Suprapubic skin (tissue), 4 donors: ENCODE measurements around the gene DDN. TPM values are rescaled to one million over a fixed set of nuclear protein-coding genes. Genes with fewer than 3 reads are reported as not detected.

Source experiments
- DNase-seq, 2 donors: peaks; one replicate each; pipeline ENCODE4 v3.0.0-alpha.2; 2019; ENCODE audit warnings: low spot score in 2 of 2
- H3K27ac ChIP-seq: fragments of 200-600 bp; sonication (generic); one replicate; pipeline ENCODE4 v1.5.1; 2019
- H3K27me3 ChIP-seq: fragments of 200-600 bp; sonication (generic); one replicate; pipeline ENCODE4 v1.5.1; 2019
- H3K36me3 ChIP-seq: fragments of 200-600 bp; sonication (generic); one replicate; pipeline ENCODE4 v1.5.1; 2019
- H3K4me1 ChIP-seq: fragments of 200-600 bp; sonication (generic); one replicate; pipeline ENCODE4 v1.5.1; 2019
- H3K4me3 ChIP-seq: fragments of 200-600 bp; sonication (generic); one replicate; pipeline ENCODE4 v1.5.1; 2019; ENCODE audit warnings: mild to moderate bottlenecking
- H3K9me3 ChIP-seq: fragments of 200-600 bp; sonication (generic); one replicate; pipeline ENCODE4 v1.5.1; 2019
- EP300 ChIP-seq: sonication (generic); formaldehyde crosslinking; IDR thresholded peaks from one replicate; pipeline ENCODE4 v1.6.1; 2017; ENCODE audit warnings: antibody characterized with exemption
- POLR2A ChIP-seq, 2 donors: fragments of 450-650 bp; IDR thresholded peaks; one replicate each; pipeline ENCODE4 v1.6.1; 2017; ENCODE audit warnings: antibody characterized with exemption in 2 of 2, mild to moderate bottlenecking in 2 of 2, moderate library complexity in 2 of 2
- POLR2AphosphoS5 ChIP-seq, 3 donors: sonication (generic); formaldehyde crosslinking; IDR thresholded peaks; one replicate each; pipeline ENCODE4 v1.6.1; 2017; ENCODE audit warnings: antibody characterized with exemption in 3 of 3
- WGBS: methylation state at CpG from one replicate; pipeline ENCODE4 v1.1.5; 2018; 5-methylcytosine and 5-hydroxymethylcytosine counted together
- total RNA-seq, 4 donors: library from RNA; depleted of rRNA; stranded (reverse); fragments of >200 nt; gene quantifications; one replicate each; pipeline ENCODE4 v1.1.0, GENCODE V29; 2016
- TF ChIP-seq, protein P1 (sequence below), 2 donors: fragments of 200-600 bp in 1 of 2; fragments of 450-650 bp in 1 of 2; sonication (generic) in 1 of 2; IDR thresholded peaks; one replicate each; pipeline ENCODE4 v1.5.1; 2016 to 2019; ENCODE audit warnings: antibody characterized with exemption in 2 of 2, mild to moderate bottlenecking in 1 of 2, moderate library complexity in 1 of 2

The DDN gene
- total RNA-seq, 4 donors from 2014 or later: 0.23 to 0.45 (median 0.24) TPM; not detected in 1

DNA sequence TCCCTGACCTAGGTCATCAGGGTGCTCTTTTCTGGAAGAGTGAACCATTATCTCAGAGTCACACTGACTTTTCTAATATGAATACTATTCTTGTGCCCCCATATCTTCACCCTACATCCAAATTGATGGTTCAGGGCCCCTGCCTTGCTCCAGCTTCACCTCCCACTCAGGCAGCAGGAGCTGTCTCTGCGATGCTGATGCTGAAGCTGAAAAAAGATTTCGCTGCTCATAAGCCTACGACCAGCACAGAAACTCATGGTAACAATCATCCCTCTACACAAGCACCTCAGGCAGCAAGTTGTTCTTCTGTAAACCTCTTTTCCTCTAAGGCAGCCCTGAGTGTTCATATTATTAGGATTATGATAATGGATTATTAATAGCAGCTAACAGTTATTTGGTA lies 45.1 kb downstream of the DDN start:
- peaks cover 28% of the 10 kb centered on the region for H3K4me1 ChIP-seq
- H3K27me3 ChIP-seq: no peaks in the 10 kb centered on the region
- TF ChIP-seq POLR2A (IDR thresholded peaks at IDR 0.05) (no peak), POLR2AphosphoS5 (IDR thresholded peaks at IDR 0.05) (no peak)
- H3K36me3 ChIP-seq: peaks cover 15% of the 10 kb centered on the region
- H3K4me3 ChIP-seq: no peak overlapping the region
- WGBS: 95% methylated on average over 3 of the region's 3 CpGs
- no peak for DNase-seq
- H3K27ac ChIP-seq: no peak overlapping the region
- no peaks in the 10 kb centered on the region for H3K9me3 ChIP-seq

DNA sequence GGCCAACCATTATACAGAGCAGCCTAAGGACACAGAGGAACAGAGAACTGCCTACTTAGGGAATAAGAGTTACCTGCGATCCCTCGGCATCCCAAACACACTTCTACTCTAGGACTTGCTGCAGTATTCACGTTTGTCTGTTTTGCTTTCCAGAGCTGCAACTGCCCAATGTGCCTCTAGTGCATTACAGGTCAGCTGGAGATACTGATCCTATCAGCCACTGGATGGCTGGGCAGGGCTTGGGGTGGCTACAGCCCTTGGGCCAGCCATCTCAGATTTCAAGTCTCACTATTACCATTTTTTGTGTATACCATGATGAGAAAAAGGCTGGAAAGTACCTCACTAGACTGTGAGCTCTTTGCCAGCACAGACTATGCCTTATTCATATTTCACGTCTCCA lies 46.5 kb downstream of the DDN start:
- Histone ChIP-seq H3K27ac (no peak overlapping the region), H3K36me3 (peaks cover 22% of the 10 kb centered on the region), H3K4me1 (peaks cover 26% of the 10 kb centered on the region), H3K27me3 (no peaks in the 10 kb centered on the region), H3K9me3 (no peaks in the 10 kb centered on the region), H3K4me3 (no peak overlapping the region)
- 86% methylated on average over 4 of the region's 4 CpGs for WGBS
- DNase-seq: no peak
- TF ChIP-seq, protein P1, sequence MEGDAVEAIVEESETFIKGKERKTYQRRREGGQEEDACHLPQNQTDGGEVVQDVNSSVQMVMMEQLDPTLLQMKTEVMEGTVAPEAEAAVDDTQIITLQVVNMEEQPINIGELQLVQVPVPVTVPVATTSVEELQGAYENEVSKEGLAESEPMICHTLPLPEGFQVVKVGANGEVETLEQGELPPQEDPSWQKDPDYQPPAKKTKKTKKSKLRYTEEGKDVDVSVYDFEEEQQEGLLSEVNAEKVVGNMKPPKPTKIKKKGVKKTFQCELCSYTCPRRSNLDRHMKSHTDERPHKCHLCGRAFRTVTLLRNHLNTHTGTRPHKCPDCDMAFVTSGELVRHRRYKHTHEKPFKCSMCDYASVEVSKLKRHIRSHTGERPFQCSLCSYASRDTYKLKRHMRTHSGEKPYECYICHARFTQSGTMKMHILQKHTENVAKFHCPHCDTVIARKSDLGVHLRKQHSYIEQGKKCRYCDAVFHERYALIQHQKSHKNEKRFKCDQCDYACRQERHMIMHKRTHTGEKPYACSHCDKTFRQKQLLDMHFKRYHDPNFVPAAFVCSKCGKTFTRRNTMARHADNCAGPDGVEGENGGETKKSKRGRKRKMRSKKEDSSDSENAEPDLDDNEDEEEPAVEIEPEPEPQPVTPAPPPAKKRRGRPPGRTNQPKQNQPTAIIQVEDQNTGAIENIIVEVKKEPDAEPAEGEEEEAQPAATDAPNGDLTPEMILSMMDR (IDR thresholded peaks at IDR 0.05): no peak
- TF ChIP-seq POLR2AphosphoS5 (IDR thresholded peaks at IDR 0.05): no peak
- no peak for TF ChIP-seq EP300

DNA sequence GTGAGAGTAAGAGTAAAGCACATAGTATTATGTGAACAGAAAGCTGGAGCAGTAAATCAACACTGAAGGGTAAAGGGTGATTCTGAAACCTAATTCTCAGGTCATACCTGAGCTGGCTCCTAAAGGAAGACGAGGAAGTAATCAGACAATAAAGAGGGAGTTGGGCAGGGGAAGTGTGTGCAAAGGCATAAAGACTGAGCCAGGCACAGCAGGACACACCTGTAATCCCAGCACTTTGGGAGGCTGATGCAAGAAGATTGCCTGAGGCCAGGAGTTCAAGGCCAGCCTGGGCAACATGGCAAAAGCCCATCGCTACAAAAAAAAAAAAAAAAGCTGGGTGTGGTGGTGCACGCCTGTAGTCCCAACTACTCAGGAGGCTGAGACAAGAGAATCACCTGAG lies 51.4 kb downstream of the DDN start:
- 62% methylated on average over 3 of the region's 3 CpGs for WGBS
- Histone ChIP-seq H3K9me3 (no peaks in the 10 kb centered on the region), H3K27me3 (no peaks in the 10 kb centered on the region), H3K4me3 (no peak overlapping the region), H3K36me3 (peaks cover 22% of the 10 kb centered on the region), H3K27ac (no peak overlapping the region), H3K4me1 (peaks cover 17% of the 10 kb centered on the region)
- DNase-seq: no peak
- TF ChIP-seq, protein P1 (IDR thresholded peaks at IDR 0.05): no peak
- no peak for TF ChIP-seq EP300
- TF ChIP-seq POLR2AphosphoS5 (IDR thresholded peaks at IDR 0.05): no peak
- TF ChIP-seq POLR2A (IDR thresholded peaks at IDR 0.05): no peak

DNA sequence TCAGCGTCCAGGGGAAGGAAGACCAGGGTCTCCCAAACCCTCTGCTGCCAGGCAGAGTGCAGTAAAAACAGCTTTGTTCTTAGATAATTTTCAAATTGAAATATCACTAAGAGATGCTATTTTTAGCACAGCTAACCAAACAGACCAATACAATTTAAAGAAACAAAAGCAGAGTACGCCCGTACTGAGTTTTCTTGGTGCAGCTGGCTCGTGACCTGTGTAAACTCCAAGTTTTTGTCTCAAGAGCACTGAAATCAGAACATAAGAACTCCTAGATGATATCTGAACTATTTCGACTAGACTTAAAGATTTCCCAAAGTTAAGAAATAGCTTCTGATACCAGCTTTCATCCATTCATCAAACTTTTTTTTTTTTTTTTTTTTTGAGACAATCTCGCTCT lies 52.2 kb downstream of the DDN start:
- H3K27ac ChIP-seq: no peak overlapping the region
- peaks cover 20% of the 10 kb centered on the region for H3K36me3 ChIP-seq
- no peaks in the 10 kb centered on the region for H3K27me3 ChIP-seq
- TF ChIP-seq, protein P1 (IDR thresholded peaks at IDR 0.05): no peak
- TF ChIP-seq POLR2AphosphoS5 (IDR thresholded peaks at IDR 0.05) (no peak), EP300 (no peak), POLR2A (IDR thresholded peaks at IDR 0.05) (no peak)
- peaks cover 24% of the 10 kb centered on the region for H3K4me1 ChIP-seq
- 83% methylated on average over 6 of the region's 6 CpGs for WGBS
- no peak for DNase-seq
- H3K4me3 ChIP-seq: no peak overlapping the region
- no peaks in the 10 kb centered on the region for H3K9me3 ChIP-seq

DNA sequence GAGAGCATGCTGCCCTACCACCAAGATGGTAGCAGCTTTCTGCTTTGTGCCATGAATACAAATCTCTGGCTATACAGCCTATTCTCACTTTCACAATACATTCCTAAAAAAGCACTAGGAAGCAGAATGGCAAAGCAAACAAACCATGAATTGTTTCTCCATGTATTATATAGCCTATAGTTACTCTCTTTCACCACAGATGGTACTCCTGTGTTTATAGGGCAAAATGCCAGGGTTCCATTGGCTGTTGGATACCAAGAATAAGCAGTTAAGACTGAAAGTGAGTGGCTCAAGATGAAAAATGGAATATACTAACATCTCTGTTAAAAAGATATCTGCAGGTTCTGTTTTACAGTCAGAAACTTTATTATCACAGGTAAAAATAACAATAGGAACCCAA lies 53.0 kb downstream of the DDN start:
- no peak overlapping the region for H3K27ac ChIP-seq
- peaks cover 14% of the 10 kb centered on the region for H3K36me3 ChIP-seq
- no peaks in the 10 kb centered on the region for H3K9me3 ChIP-seq
- TF ChIP-seq, protein P1 (IDR thresholded peaks at IDR 0.05): no peak
- TF ChIP-seq EP300: no peak
- no peak for TF ChIP-seq POLR2A (IDR thresholded peaks at IDR 0.05)
- no peak for TF ChIP-seq POLR2AphosphoS5 (IDR thresholded peaks at IDR 0.05)
- no peaks in the 10 kb centered on the region for H3K27me3 ChIP-seq
- no peak overlapping the region for H3K4me3 ChIP-seq
- DNase-seq: no peak
- H3K4me1 ChIP-seq: peaks cover 31% of the 10 kb centered on the region

Other genes starting within 250 kb of the DDN start
- 10 to 100 TPM; 11.2 to 48.4 (median 19.0) TPM for gene ADCY6, start 210.3 kb downstream of the DDN start, total RNA-seq
- 10 to 100 TPM; 12.3 to 27.8 (median 17.3) TPM for gene CACNB3, start 180.9 kb downstream of the DDN start, total RNA-seq
- 100 to 1,000 TPM in 1 of 4 donors, 10 to 100 TPM in 3; 55.0 to 125 (median 62.2) TPM for gene DDX23, start 147.2 kb downstream of the DDN start, total RNA-seq
- gene RND1, start 133.5 kb downstream of the DDN start, total RNA-seq: 1 to 10 TPM in 1 of 4 donors, under 1 TPM in 2, not detected in 1; 0.40 to 1.1 (median 0.65) TPM
- gene FKBP11, start 73.9 kb downstream of the DDN start, total RNA-seq: 10 to 100 TPM in 3 of 4 donors, 1 to 10 TPM in 1; 8.9 to 18.9 (median 15.3) TPM
- gene ARF3, start 41.9 kb downstream of the DDN start, total RNA-seq: 10 to 100 TPM; 78.3 to 98.7 (median 87.7) TPM
- gene WNT10B, start 27.6 kb downstream of the DDN start, total RNA-seq: 1 to 10 TPM in 2 of 4 donors, under 1 TPM in 2; 0.64 to 4.3 (median 1.4) TPM
- not detected for gene WNT1, start 21.1 kb downstream of the DDN start, total RNA-seq
- gene PRKAG1, start 19.4 kb upstream of the DDN start, total RNA-seq: 10 to 100 TPM; 40.0 to 61.4 (median 49.6) TPM
- gene KMT2D, start 61.4 kb upstream of the DDN start, total RNA-seq: 100 to 1,000 TPM in 2 of 4 donors, 10 to 100 TPM in 2; 88.1 to 121 (median 104) TPM
- 1 to 10 TPM; 1.1 to 3.6 (median 1.6) TPM for gene RHEBL1, start 70.6 kb upstream of the DDN start, total RNA-seq
- gene DHH, start 95.4 kb upstream of the DDN start, total RNA-seq: under 1 TPM; 0.15 to 0.47 (median 0.42) TPM
- 100 to 1,000 TPM in 1 of 4 donors, 10 to 100 TPM in 3; 25.3 to 152 (median 62.3) TPM for gene LMBR1L, start 111.5 kb upstream of the DDN start, total RNA-seq
- gene TUBA1B, start 132.0 kb upstream of the DDN start, total RNA-seq: 100 to 1,000 TPM; 240 to 523 (median 441) TPM
- gene TUBA1A, start 189.7 kb upstream of the DDN start, total RNA-seq: 100 to 1,000 TPM in 3 of 4 donors, 10 to 100 TPM in 1; 70.0 to 251 (median 181) TPM